Mesendoderm (in vitro differentiated cells): Measurements from ENCODE around the gene ALS2CL.

ENCODE experiments used
- DNase-seq: peaks from one replicate; pipeline ENCODE4 v3.0.0; 2013
- H2AK5ac ChIP-seq: 2 replicates; pipeline ENCODE4 v1.6.1; 2013; ENCODE audit warnings: low read length, inconsistent platforms
- H2BK120ac ChIP-seq: 2 replicates; pipeline ENCODE4 v1.6.1; 2013; ENCODE audit warnings: low read depth, mild to moderate bottlenecking, low read length, moderate library complexity, mixed read lengths
- H2BK15ac ChIP-seq: replicated peaks from 2 replicates; pipeline ENCODE4 v1.6.1; 2013; ENCODE audit warnings: low read depth, mild to moderate bottlenecking, moderate library complexity
- H2BK5ac ChIP-seq: 2 replicates; pipeline ENCODE4 v1.6.1; 2013; ENCODE audit warnings: low read length, inconsistent platforms
- H3K18ac ChIP-seq: 2 replicates; pipeline ENCODE4 v1.6.1; 2013; ENCODE audit warnings: mild to moderate bottlenecking, low read length, mixed read lengths
- H3K23ac ChIP-seq: one replicate; pipeline ENCODE4 v1.6.1; 2013; ENCODE audit warnings: low read length
- H3K27ac ChIP-seq: 2 replicates; pipeline ENCODE4 v1.5.1; 2013; ENCODE audit warnings: low read depth, mild to moderate bottlenecking, inconsistent platforms, low read length, moderate library complexity
- H3K27me3 ChIP-seq: 2 replicates; pipeline ENCODE4 v1.6.1; 2013; ENCODE audit warnings: low read length, control low read depth, mild to moderate bottlenecking, inconsistent platforms; ENCODE audit not compliant: insufficient read depth, poor library complexity
- H3K36me3 ChIP-seq: 2 replicates; pipeline ENCODE4 v1.6.1; 2013; ENCODE audit warnings: low read length, inconsistent platforms; ENCODE audit not compliant: control insufficient read depth, insufficient read depth
- H3K4ac ChIP-seq: one replicate; pipeline ENCODE4 v1.6.1; 2013; ENCODE audit warnings: low read depth, mild to moderate bottlenecking, low read length, moderate library complexity
- H3K4me1 ChIP-seq: 2 replicates; pipeline ENCODE4 v1.6.1; 2013; ENCODE audit warnings: low read depth, low read length, inconsistent platforms; ENCODE audit not compliant: control insufficient read depth
- H3K4me2 ChIP-seq: 2 replicates; pipeline ENCODE4 v1.6.1; 2013; ENCODE audit warnings: low read length
- H3K4me3 ChIP-seq: 2 replicates; pipeline ENCODE4 v1.5.1; 2013; ENCODE audit warnings: mild to moderate bottlenecking, low read length
- H3K56ac ChIP-seq: one replicate; pipeline ENCODE4 v1.6.1; 2013; ENCODE audit warnings: low read length
- H3K79me1 ChIP-seq: 2 replicates; pipeline ENCODE4 v1.6.1; 2013; ENCODE audit warnings: low read length, inconsistent platforms
- H3K79me2 ChIP-seq: 2 replicates; pipeline ENCODE4 v1.6.1; 2013; ENCODE audit warnings: mild to moderate bottlenecking, low read length; ENCODE audit not compliant: control insufficient read depth, insufficient read depth
- H3K9ac ChIP-seq: 2 replicates; pipeline ENCODE4 v1.6.1; 2013; ENCODE audit warnings: low read length, inconsistent platforms
- H4K5ac ChIP-seq: one replicate; pipeline ENCODE4 v1.6.1; 2013; ENCODE audit warnings: low read length
- H4K8ac ChIP-seq: one replicate; pipeline ENCODE4 v1.6.1; 2013; ENCODE audit warnings: low read depth, mild to moderate bottlenecking, control low read depth, low read length, moderate library complexity
- WGBS: extraction: QIAGEN DNeasy Blood & Tissue Kit; methylation state at CpG from one replicate; pipeline ENCODE4 v1.1.7; 2013; ENCODE audit warnings: low lambda C conversion rate, missing lambda C conversion rate; ENCODE audit not compliant: insufficient coverage; ENCODE audit errors: extremely low coverage; 5-methylcytosine and 5-hydroxymethylcytosine counted together

The ALS2CL gene

GRCh38 chr3:46713898-46714552, 20.5 kb upstream of the ALS2CL start:
- Histone ChIP-seq H3K23ac (no peak overlapping the region), H3K27me3 (no peaks in the 10 kb centered on the region), H2BK5ac (no peak overlapping the region), H3K9ac (no peak overlapping the region), H2AK5ac (no peak overlapping the region), H4K5ac (no peak overlapping the region), H3K36me3 (no peaks in the 10 kb centered on the region), H3K4ac (no peak overlapping the region), H3K4me3 (no peak overlapping the region), H3K27ac (no peak overlapping the region), H3K79me2 (no peaks in the 10 kb centered on the region), H3K4me1 (no peaks in the 10 kb centered on the region), H2BK15ac (no peak overlapping the region), H3K79me1 (no peaks in the 10 kb centered on the region), H3K56ac (no peak overlapping the region), H2BK120ac (no peak overlapping the region), H3K4me2 (no peak overlapping the region), H3K18ac (no peak overlapping the region), H4K8ac (no peak overlapping the region)
- DNase-seq, result no peak
- WGBS, result no CpG with 5 or more reads among the region's 22 CpGs

GRCh38 chr3:46713050-46713897, 19.8 kb upstream of the ALS2CL start:
- Histone ChIP-seq H3K56ac (no peak overlapping the region), H3K9ac (no peak overlapping the region), H3K4me2 (no peak overlapping the region), H3K4me1 (no peaks in the 10 kb centered on the region), H3K27ac (no peak overlapping the region), H2AK5ac (no peak overlapping the region), H3K4ac (no peak overlapping the region), H2BK120ac (no peak overlapping the region), H3K79me2 (no peaks in the 10 kb centered on the region), H3K23ac (no peak overlapping the region), H2BK5ac (no peak overlapping the region), H3K36me3 (no peaks in the 10 kb centered on the region), H3K79me1 (no peaks in the 10 kb centered on the region), H4K8ac (no peak overlapping the region), H2BK15ac (no peak overlapping the region), H3K18ac (no peak overlapping the region), H4K5ac (no peak overlapping the region), H3K4me3 (no peak overlapping the region), H3K27me3 (no peaks in the 10 kb centered on the region)
- WGBS, result no CpG with 5 or more reads among the region's 14 CpGs
- DNase-seq, result no peak

GRCh38 chr3:46712191-46713049, 18.9 kb upstream of the ALS2CL start:
- Histone ChIP-seq H3K4me2 (no peak overlapping the region), H3K79me2 (no peaks in the 10 kb centered on the region), H3K27me3 (no peaks in the 10 kb centered on the region), H4K5ac (no peak overlapping the region), H2AK5ac (no peak overlapping the region), H2BK5ac (no peak overlapping the region), H3K4me3 (no peak overlapping the region), H2BK15ac (no peak overlapping the region), H3K9ac (no peak overlapping the region), H3K36me3 (no peaks in the 10 kb centered on the region), H3K56ac (no peak overlapping the region), H3K4ac (no peak overlapping the region), H3K79me1 (no peaks in the 10 kb centered on the region), H2BK120ac (no peak overlapping the region), H4K8ac (no peak overlapping the region), H3K23ac (no peak overlapping the region), H3K27ac (no peak overlapping the region), H3K4me1 (no peaks in the 10 kb centered on the region), H3K18ac (no peak overlapping the region)
- no peak for DNase-seq
- no CpG with 5 or more reads among the region's 13 CpGs for WGBS

- Histone ChIP-seq H3K9ac (no peak overlapping the region), H3K27me3 (no peaks in the 10 kb centered on the region)
Observed at GRCh38 chr3:46711760-46712159, 18.3 kb upstream of the ALS2CL start.

GRCh38 chr3:46711305-46711704, 17.8 kb upstream of the ALS2CL start:
- no peak overlapping the region for H3K9ac ChIP-seq
- H3K79me1 ChIP-seq, result no peaks in the 10 kb centered on the region
- no peak overlapping the region for H4K5ac ChIP-seq
- H4K8ac ChIP-seq, result no peak overlapping the region
- H3K79me2 ChIP-seq, result no peaks in the 10 kb centered on the region
- no peak overlapping the region for H2BK15ac ChIP-seq
- H2BK120ac ChIP-seq, result no peak overlapping the region
- WGBS, result no CpG with 5 or more reads among the region's 2 CpGs
- no peak overlapping the region for H3K27ac ChIP-seq
- peaks cover 1% of the 10 kb centered on the region for H3K4me1 ChIP-seq
- no peak overlapping the region for H2BK5ac ChIP-seq
- no peaks in the 10 kb centered on the region for H3K36me3 ChIP-seq
- no peak overlapping the region for H3K4me2 ChIP-seq
- H3K4ac ChIP-seq, result no peak overlapping the region
- no peak overlapping the region for H3K56ac ChIP-seq
- no peak overlapping the region for H3K18ac ChIP-seq
- H3K4me3 ChIP-seq, result no peak overlapping the region
- H3K27me3 ChIP-seq, result no peaks in the 10 kb centered on the region
- H3K23ac ChIP-seq, result no peak overlapping the region
- no peak for DNase-seq
- H2AK5ac ChIP-seq, result no peak overlapping the region

More at GRCh38 chr3:46711760-46712159, 18.3 kb upstream of the ALS2CL start:
- Histone ChIP-seq H4K8ac (no peak overlapping the region), H3K4me1 (no peaks in the 10 kb centered on the region), H3K56ac (no peak overlapping the region), H2AK5ac (no peak overlapping the region), H2BK5ac (no peak overlapping the region), H4K5ac (no peak overlapping the region), H3K4me2 (no peak overlapping the region), H3K79me1 (no peaks in the 10 kb centered on the region), H3K4me3 (no peak overlapping the region), H3K79me2 (no peaks in the 10 kb centered on the region), H2BK15ac (no peak overlapping the region), H3K18ac (no peak overlapping the region), H2BK120ac (no peak overlapping the region), H3K23ac (no peak overlapping the region), H3K27ac (no peak overlapping the region), H3K36me3 (no peaks in the 10 kb centered on the region), H3K4ac (no peak overlapping the region)
- no peak for DNase-seq
- WGBS, result no CpG with 5 or more reads among the region's 7 CpGs
